Measurements from ENCODE around the gene OLIG2.

Gene OLIG2

DNA sequence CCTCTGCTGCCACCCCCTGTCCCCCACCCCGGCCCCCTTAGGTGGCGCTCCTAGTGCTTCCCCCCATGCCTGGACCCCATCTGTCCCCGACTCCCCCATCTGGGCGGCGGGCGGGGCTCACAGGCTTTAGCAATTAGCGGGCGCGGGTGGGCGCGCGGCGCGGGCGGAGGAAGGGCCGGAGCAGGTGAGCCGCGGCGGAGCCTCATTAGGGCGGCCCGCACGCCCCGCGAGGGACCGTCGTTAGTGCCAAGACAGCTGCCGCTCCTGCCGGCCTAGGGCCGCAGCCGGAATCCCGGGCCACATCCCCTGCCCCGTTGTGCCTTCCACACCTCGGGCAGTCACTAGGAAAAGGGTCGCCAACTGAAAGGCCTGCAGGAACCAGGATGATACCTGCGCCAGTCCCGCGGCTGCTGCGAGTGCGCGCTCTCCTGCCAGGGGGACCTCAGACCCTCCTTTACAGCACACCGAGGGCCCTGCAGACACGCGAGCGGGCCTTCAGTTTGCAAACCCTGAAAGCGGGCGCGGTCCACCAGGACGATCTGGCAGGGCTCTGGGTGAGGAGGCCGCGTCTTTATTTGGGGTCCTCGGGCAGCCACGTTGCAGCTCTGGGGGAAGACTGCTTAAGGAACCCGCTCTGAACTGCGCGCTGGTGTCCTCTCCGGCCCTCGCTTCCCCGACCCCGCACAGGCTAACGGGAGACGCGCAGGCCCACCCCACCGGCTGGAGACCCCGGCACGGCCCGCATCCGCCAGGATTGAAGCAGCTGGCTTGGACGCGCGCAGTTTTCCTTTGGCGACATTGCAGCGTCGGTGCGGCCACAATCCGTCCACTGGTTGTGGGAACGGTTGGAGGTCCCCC lies 7.6 kb downstream of the OLIG2 start:
- Mint-ChIP-seq H3K36me3 (ENCODE audit: low read depth) (peaks cover 1% of the 10 kb centered on the region), H3K27me3 (ENCODE audit: low read depth) (peaks cover 49% of the 10 kb centered on the region), H3K4me1 (ENCODE audit: low read depth) (peaks cover 11% of the 10 kb centered on the region), H3K9me3 (no peaks in the 10 kb centered on the region), H3K27ac (no peak overlapping the region), H3K4me3 (no peak overlapping the region)

DNA sequence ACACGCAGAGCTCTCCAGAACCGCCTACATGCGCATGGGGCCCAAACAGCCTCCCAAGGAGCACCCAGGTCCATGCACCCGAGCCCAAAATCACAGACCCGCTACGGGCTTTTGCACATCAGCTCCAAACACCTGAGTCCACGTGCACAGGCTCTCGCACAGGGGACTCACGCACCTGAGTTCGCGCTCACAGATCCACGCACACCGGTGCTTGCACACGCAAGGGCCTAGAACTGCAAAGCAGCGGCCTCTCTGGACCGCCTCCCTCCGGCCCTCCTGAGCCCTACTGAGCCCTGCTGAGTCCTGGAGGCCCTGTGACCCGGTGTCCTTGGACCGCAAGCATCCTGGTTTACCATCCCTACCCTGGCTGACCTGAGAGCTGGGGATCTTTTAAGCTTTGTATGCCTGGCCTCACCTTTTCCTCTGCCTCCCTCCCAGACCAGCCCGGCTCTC lies 8.3 kb downstream of the OLIG2 start:
- H3K4me3 Mint-ChIP-seq: no peak overlapping the region
- H3K36me3 Mint-ChIP-seq (ENCODE audit: low read depth): peaks cover 1% of the 10 kb centered on the region
- no peak overlapping the region for H3K27ac Mint-ChIP-seq
- peaks cover 47% of the 10 kb centered on the region for H3K27me3 Mint-ChIP-seq (ENCODE audit: low read depth)
- peaks cover 11% of the 10 kb centered on the region for H3K4me1 Mint-ChIP-seq (ENCODE audit: low read depth)
- no peaks in the 10 kb centered on the region for H3K9me3 Mint-ChIP-seq

DNA sequence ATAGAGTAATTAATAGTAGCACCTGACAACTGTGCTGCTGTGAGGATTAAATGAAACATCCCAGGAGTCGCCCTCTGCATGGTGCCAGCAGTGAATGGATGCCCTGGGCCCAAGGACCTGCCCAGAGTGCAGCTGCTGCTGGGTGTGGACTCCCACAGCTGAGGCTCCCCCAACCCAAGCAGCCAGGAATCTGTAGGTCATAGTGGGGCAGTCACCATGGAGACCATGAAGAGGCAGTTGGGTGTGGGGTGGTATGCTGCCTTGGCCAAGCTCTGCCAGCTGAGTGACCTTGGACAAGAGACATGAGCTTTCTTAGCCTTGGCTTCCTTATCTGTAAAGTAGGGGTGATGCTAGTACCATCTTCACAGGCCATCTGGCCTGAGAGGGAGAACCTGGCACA lies 9.4 kb downstream of the OLIG2 start:
- Mint-ChIP-seq H3K4me3 (no peak overlapping the region), H3K36me3 (ENCODE audit: low read depth) (no peaks in the 10 kb centered on the region), H3K9me3 (no peaks in the 10 kb centered on the region), H3K4me1 (ENCODE audit: low read depth) (peaks cover 10% of the 10 kb centered on the region), H3K27ac (no peak overlapping the region), H3K27me3 (ENCODE audit: low read depth) (peaks cover 37% of the 10 kb centered on the region)

DNA sequence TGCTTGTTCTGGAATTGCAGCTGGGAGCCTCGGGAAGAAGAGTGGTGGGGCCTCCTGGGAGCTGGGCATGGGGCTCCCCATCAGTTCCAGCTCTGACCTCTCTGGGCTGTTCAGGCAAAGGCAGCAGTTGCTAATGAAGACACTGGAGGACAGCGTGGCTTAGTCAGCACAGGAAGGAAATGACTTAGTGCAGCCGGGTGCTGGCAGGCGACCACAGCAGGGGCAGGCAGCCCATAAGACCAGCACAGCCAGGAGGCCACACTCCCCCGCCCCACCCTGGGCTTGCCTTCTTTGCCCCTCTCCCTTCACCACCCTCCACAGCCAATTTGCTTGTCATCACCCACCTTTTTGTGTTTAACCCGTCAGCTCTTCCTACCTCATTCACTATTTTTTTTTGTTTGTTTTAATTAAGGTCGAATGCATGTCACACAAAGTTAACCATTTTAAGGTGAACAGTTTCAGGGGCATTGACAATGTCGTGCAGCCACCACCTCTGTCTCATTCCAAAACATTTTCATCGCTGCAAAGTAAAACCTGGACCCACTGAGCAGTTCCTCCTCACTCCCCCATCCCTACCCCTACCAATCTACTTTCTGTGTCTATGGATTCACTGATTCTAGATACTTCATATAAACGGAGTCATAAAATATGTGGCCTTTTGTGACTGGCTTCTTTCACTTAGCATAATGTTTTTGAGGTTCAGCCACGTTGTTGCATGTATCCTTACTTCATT lies 10.9 kb downstream of the OLIG2 start:
- Mint-ChIP-seq H3K9me3 (no peaks in the 10 kb centered on the region), H3K4me3 (no peak overlapping the region), H3K36me3 (ENCODE audit: low read depth) (no peaks in the 10 kb centered on the region), H3K27me3 (ENCODE audit: low read depth) (peaks cover 39% of the 10 kb centered on the region), H3K27ac (no peak overlapping the region), H3K4me1 (ENCODE audit: low read depth) (peaks cover 10% of the 10 kb centered on the region)

DNA sequence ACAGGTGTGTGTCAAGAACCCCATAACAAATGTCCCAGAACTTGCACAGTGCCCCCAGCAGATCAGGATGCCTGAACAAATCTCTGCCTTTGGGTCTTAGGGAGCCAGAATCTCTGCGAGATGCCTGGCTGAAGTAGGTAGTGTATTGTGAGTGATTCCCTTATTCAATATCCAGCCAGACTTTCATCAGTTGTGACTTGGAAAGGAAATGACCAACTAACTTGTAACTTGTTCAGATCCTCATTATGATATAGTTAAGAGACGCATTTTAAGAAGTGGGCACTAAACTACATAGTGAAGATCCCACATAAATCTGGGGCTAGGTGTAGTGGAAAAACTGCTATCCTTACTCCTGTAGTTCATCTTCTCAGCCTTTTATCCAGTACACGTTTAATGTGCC lies 11.8 kb downstream of the OLIG2 start:
- Mint-ChIP-seq H3K36me3 (ENCODE audit: low read depth) (no peaks in the 10 kb centered on the region), H3K4me3 (no peak overlapping the region), H3K27ac (no peak overlapping the region), H3K27me3 (ENCODE audit: low read depth) (peaks cover 35% of the 10 kb centered on the region), H3K4me1 (ENCODE audit: low read depth) (peaks cover 10% of the 10 kb centered on the region), H3K9me3 (no peaks in the 10 kb centered on the region)

DNA sequence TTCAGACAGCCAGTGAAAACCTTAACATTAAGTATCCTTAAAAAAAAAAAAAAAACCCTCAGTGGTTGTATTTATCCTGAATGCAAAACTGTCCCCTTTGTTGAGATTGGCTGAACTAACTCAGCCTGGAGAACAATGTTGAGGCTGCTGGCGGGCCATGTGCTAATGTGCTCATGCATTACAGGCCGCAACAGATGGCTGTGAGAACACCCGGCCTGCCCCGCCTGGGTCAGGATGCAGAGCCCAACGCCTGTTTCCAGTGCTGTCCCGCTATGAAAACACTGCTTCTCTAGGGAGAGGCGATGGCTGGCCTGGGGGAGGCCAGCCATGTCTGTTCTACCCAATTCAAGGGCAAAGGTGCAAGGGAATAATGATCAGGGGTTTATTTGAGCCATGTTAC lies 13.8 kb downstream of the OLIG2 start:
- H3K9me3 Mint-ChIP-seq: no peaks in the 10 kb centered on the region
- no peak overlapping the region for H3K27ac Mint-ChIP-seq
- peaks cover 34% of the 10 kb centered on the region for H3K27me3 Mint-ChIP-seq (ENCODE audit: low read depth)
- no peaks in the 10 kb centered on the region for H3K36me3 Mint-ChIP-seq (ENCODE audit: low read depth)
- no peak overlapping the region for H3K4me3 Mint-ChIP-seq
- H3K4me1 Mint-ChIP-seq (ENCODE audit: low read depth): peaks cover 10% of the 10 kb centered on the region

DNA sequence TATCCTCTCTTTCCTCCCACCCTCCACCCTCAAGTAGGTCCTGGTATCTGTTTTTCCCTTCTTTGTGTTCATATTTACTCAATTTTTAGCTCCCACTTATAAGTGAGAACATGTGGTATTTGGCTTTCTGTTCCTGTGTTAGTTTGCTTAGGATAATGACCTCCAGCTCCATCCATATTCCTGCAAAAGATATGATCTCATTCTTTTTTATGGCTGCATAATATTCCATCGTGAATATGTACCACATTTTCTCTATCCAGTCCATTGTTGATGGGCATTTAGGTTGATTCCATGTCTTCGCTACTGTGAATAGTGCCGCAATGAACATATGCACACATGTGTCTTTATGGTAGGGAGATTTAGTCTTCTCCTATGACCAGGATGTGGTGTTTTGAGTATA lies 14.5 kb downstream of the OLIG2 start:
- Mint-ChIP-seq H3K27me3 (ENCODE audit: low read depth) (peaks cover 32% of the 10 kb centered on the region), H3K4me1 (ENCODE audit: low read depth) (peaks cover 10% of the 10 kb centered on the region), H3K36me3 (ENCODE audit: low read depth) (no peaks in the 10 kb centered on the region), H3K4me3 (no peak overlapping the region), H3K27ac (no peak overlapping the region), H3K9me3 (no peaks in the 10 kb centered on the region)

DNA sequence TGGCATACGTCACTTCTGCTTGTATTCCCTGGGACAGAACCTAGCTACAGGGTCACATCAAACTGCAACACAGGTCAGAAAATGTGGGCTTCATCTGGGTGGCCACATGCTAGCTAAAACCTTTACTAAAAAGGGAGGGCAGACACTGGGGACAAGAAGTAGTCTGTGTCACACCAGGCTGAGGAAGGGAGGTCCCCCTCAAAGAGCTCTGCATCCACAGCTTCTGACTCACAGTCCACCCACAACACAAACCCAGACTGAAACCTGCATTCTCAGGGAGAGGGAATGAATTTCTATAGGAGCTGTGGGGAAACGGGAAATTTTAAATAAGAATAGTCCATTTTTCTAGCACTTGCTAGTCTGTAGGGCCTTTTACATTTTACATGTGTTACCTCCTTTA lies 16.2 kb downstream of the OLIG2 start:
- H3K4me3 Mint-ChIP-seq: no peak overlapping the region
- H3K27me3 Mint-ChIP-seq (ENCODE audit: low read depth): peaks cover 42% of the 10 kb centered on the region
- no peaks in the 10 kb centered on the region for H3K36me3 Mint-ChIP-seq (ENCODE audit: low read depth)
- no peak overlapping the region for H3K27ac Mint-ChIP-seq
- peaks cover 2% of the 10 kb centered on the region for H3K4me1 Mint-ChIP-seq (ENCODE audit: low read depth)
- H3K9me3 Mint-ChIP-seq: no peaks in the 10 kb centered on the region

DNA sequence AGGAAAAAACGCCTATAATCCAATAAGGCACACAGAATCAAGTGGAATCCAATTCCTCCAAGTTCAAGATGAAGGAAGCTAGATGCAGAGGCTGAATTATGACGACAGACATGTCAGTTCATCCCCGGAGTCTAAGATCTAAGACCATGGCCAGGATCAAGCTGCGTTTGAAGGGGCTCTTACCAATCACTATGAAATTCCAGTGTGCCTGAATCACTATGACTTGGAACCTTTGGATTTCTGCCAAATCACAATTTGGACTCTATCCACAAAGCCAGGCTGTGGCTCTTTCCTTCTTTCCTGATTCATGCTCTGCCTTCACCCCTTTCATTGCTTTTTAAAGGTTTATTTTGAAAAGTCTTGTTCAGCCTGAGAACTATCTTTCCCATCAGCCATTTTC lies 17.1 kb downstream of the OLIG2 start:
- Mint-ChIP-seq H3K36me3 (ENCODE audit: low read depth) (no peaks in the 10 kb centered on the region), H3K9me3 (no peaks in the 10 kb centered on the region), H3K27ac (no peak overlapping the region), H3K4me3 (no peak overlapping the region), H3K4me1 (ENCODE audit: low read depth) (no peaks in the 10 kb centered on the region), H3K27me3 (ENCODE audit: low read depth) (peaks cover 43% of the 10 kb centered on the region)

DNA sequence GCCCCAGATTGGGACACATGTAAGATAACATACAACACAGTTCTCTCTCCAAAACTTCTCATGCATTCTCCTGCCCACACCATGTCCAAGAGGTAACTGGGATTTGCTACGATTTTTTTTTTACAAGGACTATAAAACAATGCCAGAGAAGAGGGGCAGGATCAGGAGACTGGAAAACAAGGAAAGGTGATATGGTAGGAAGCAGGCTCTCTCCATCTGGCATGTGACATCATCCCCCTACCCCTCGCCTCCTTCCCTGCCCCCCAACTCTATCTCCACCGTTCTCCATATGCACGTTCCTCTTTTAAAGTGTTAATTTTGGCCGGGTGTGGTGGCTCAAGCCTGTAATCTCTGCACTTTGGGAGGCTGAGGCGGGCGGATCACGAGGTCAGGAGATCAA lies 20.7 kb downstream of the OLIG2 start:
- Mint-ChIP-seq H3K27ac (no peak overlapping the region), H3K36me3 (ENCODE audit: low read depth) (no peaks in the 10 kb centered on the region), H3K27me3 (ENCODE audit: low read depth) (peaks cover 29% of the 10 kb centered on the region), H3K4me3 (no peak overlapping the region), H3K4me1 (ENCODE audit: low read depth) (no peaks in the 10 kb centered on the region), H3K9me3 (no peaks in the 10 kb centered on the region)

DNA sequence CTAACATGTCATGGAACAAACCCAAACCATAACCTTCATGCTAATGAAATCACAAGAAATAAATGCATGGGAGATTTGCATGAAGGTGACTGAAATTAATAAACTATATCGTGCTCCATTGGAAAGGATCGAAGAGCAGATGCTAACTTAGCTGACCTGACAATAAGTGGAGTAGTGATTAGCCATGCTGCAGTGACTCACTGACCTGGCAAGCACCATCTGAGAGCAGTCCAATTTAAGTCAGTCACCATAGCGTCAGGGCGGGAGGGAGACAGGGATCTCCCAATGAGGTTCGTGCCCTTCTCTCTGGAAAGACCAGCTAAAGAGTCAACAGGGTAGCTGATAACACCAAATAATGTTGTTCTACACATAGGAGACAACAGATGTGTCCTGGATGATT lies 21.5 kb downstream of the OLIG2 start:
- Mint-ChIP-seq H3K36me3 (ENCODE audit: low read depth) (no peaks in the 10 kb centered on the region), H3K9me3 (no peaks in the 10 kb centered on the region), H3K4me3 (no peak overlapping the region), H3K4me1 (ENCODE audit: low read depth) (no peaks in the 10 kb centered on the region), H3K27me3 (ENCODE audit: low read depth) (peaks cover 29% of the 10 kb centered on the region), H3K27ac (no peak overlapping the region)

DNA sequence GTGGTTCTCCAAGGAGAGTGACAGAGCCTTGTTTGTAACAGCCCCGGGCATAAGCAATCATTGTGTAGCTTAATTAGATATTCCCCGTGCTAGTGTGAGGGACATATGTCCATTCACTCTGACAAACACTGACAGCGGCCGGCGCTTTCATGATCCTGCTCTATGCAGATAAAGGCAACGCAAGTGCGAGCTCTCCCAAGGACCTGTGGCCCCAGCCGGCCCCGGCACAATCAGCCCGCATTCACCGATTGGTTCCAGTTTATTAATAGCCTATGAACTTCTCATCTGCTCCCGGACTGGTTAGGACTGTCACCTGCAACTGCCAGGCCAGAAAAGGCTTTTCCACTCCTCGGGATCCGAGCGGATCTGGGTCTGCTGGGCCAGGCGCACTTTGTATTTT lies 26.2 kb downstream of the OLIG2 start:
- H3K9me3 Mint-ChIP-seq: no peaks in the 10 kb centered on the region

DNA sequence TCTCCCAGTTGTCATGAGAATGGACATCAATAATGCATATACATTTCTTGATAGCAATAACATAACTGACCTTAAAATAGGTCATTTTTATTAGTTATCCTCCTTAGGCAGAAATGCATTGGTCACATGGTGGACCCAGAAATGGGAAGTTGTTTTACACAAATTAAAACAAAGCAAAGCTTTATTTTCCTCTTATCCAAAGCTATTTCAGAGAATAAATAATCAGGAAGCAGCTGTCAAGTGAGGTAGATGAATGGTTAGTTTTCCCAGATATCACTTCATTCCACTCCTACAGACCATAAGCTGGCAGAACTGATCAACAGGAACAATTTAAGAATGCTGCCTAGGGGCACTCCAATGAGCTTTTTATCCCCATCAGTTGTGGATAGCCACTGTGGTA lies 28.2 kb downstream of the OLIG2 start:
- H3K27ac Mint-ChIP-seq: no peak overlapping the region
- H3K36me3 Mint-ChIP-seq (ENCODE audit: low read depth): no peaks in the 10 kb centered on the region
- no peaks in the 10 kb centered on the region for H3K9me3 Mint-ChIP-seq
- H3K4me1 Mint-ChIP-seq (ENCODE audit: low read depth): no peaks in the 10 kb centered on the region
- H3K4me3 Mint-ChIP-seq: no peak overlapping the region
- peaks cover 14% of the 10 kb centered on the region for H3K27me3 Mint-ChIP-seq (ENCODE audit: low read depth)

More for the DNA sequence above, 26.2 kb downstream of the OLIG2 start:
- H3K4me1 Mint-ChIP-seq (ENCODE audit: low read depth): no peaks in the 10 kb centered on the region
- no peak overlapping the region for H3K4me3 Mint-ChIP-seq
- peaks cover 19% of the 10 kb centered on the region for H3K27me3 Mint-ChIP-seq (ENCODE audit: low read depth)
- no peak overlapping the region for H3K27ac Mint-ChIP-seq
- no peaks in the 10 kb centered on the region for H3K36me3 Mint-ChIP-seq (ENCODE audit: low read depth)

DNA sequence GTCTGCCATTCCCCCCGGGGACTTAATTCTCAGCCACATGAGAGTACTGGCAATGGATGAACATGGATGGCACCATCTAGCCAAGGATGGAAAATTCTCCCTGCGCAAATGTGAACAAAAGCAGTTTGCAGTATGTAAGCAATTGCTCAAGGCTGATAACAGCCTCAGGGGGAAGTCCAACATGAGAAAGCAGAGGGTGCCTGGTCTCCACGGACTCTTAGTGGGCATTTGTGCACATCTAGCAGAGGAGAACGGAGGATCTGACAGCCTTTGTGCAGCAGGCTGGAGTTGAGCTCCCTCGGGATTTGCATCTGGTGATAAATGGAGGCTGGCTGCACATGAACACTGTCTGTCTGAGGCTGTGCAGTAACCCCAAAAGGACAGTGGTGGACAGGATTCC lies 30.3 kb downstream of the OLIG2 start:
- Mint-ChIP-seq H3K4me1 (ENCODE audit: low read depth) (peaks cover 5% of the 10 kb centered on the region), H3K27ac (no peak overlapping the region), H3K9me3 (no peaks in the 10 kb centered on the region), H3K27me3 (ENCODE audit: low read depth) (peaks cover 19% of the 10 kb centered on the region), H3K36me3 (ENCODE audit: low read depth) (no peaks in the 10 kb centered on the region), H3K4me3 (no peak overlapping the region)

DNA sequence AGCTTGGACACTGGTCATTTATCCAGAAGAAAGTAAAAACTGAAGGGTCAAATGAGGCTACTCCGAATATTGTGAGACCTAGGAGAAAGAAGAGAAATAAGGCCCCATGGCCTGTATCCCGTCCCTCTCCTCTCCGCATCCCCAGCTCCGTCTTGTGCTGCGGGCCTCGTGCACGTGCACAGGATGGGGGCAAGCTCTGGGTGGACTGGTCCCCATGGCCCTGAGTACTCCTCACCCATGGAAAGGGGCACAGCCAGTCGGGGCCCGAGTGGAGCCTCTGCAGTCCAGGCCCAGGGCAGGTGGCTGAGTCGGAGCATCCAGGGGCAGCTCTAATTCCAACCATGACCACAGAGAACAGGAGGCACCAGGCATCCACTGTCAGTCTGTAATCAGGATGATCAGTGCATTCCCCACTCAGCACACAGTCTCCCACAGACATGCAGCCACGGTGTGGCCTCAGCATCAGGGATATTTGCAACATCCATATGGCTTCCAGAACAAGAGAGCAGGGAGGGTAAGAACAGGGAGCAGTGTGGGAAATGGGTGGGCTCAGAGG lies 31.7 kb downstream of the OLIG2 start:
- Mint-ChIP-seq H3K4me3 (no peak overlapping the region), H3K27ac (no peak overlapping the region), H3K36me3 (ENCODE audit: low read depth) (no peaks in the 10 kb centered on the region), H3K4me1 (ENCODE audit: low read depth) (peaks cover 5% of the 10 kb centered on the region), H3K9me3 (no peaks in the 10 kb centered on the region), H3K27me3 (ENCODE audit: low read depth) (peaks cover 18% of the 10 kb centered on the region)
